Amniotic epithelial cell (primary cell): ENCODE measurements around the gene CTNNAL1.
"Not testable (repeated sequence)": the region's sequence is repeated elsewhere in the genome, so short reads cannot be mapped to it uniquely, and the experiment has no call there.

Source experiments
- DNase-seq: peaks from one replicate; pipeline ENCODE4 v3.0.0-alpha.2; 2010; ENCODE audit warnings: low read depth

Gene CTNNAL1

GRCh38 chr9:108928386-108928785 is 84.9 kb downstream of the CTNNAL1 start:
- DNase-seq: no peak

GRCh38 chr9:108924466-108924865 is 88.8 kb downstream of the CTNNAL1 start:
- no peak for DNase-seq

- no peak for DNase-seq
Measured at GRCh38 chr9:108921200-108921599, 92.1 kb downstream of the CTNNAL1 start.

DNA sequence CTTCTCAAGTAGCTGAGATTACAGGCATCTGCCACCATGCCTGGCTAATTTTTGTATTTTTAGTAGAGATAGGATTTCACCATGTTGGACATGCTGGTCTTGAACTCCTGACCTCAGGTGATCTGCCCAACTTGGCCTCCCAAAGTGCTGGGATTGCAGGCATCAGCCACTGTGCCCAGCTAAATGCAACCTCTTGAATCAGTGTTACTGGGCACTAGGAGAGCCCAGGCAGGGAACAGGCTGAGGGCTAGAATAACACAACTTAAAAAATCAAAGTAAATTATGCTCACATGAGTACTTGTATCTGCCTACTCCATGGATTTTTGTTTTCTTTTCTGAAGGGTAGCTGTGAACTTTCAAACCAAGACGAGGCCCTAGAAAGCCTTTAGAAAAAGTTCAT is 92.9 kb downstream of the CTNNAL1 start:
- not testable (repeated sequence) for DNase-seq

- DNase-seq: no peak
Measured at GRCh38 chr9:108919517-108919916, 93.8 kb downstream of the CTNNAL1 start.

DNA sequence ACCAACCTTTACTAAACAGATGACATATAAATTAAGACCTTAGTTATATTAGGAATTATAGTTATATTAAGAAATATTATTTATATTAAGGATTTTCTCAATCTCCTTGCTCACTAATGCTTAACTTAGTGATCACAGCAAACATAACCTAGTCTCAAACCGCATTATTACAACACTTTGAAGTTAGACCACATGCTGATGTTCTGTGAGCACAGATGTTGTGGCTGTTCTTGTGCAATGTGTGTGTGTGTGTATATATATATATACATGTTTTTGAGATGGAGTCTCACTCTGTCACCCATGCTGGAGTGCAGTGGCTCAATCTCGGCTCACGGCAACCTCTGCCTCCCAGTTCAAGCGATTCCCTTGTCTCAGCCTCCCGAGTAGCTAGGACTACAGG is 99.9 kb downstream of the CTNNAL1 start:
- peak; percentile 71 for DNase-seq

GRCh38 chr9:108911820-108912219 is 101.5 kb downstream of the CTNNAL1 start:
- no peak for DNase-seq

DNA sequence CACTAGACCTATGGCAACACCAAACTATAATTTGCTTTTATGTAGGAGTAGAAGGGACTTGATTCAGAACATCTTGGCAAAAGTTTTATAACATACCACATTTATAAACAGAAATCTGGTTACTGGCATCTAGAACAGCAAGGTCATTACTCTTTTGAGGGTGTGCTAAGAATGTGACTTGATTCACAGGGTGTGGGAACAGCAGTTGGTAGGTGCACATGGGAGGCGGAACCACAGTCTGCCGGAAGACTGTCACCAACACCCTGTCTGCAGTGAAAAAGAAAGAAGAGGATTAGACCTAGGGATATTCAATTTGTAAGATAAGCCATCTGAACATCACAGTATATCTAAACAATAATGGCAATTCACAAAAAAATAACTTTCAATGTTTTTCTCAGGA is 102.4 kb downstream of the CTNNAL1 start:
- no peak for DNase-seq

- no peak for DNase-seq
Measured at GRCh38 chr9:108910402-108910801, 102.9 kb downstream of the CTNNAL1 start.

- no peak for DNase-seq
Measured at GRCh38 chr9:108905494-108905893, 107.8 kb downstream of the CTNNAL1 start.

DNA sequence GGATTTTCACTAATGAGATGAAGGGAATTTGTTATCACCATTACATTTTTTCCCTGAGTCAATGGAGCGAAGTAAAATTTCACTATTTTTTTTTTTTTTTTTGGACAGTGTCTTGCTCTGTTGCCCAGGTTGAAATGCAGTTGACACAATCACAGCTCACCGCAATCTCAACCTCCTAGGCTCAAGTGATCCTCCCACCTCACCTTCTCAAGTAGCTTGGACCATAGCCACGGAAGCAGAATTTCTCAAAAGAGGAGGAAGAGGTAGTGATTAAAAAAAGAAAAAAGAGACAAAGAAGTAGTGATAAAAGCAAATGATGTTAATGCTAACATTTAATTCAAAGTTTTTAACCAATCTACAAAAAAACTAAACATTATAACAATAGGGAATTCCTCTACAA is 109.1 kb downstream of the CTNNAL1 start:
- DNase-seq: no peak

DNA sequence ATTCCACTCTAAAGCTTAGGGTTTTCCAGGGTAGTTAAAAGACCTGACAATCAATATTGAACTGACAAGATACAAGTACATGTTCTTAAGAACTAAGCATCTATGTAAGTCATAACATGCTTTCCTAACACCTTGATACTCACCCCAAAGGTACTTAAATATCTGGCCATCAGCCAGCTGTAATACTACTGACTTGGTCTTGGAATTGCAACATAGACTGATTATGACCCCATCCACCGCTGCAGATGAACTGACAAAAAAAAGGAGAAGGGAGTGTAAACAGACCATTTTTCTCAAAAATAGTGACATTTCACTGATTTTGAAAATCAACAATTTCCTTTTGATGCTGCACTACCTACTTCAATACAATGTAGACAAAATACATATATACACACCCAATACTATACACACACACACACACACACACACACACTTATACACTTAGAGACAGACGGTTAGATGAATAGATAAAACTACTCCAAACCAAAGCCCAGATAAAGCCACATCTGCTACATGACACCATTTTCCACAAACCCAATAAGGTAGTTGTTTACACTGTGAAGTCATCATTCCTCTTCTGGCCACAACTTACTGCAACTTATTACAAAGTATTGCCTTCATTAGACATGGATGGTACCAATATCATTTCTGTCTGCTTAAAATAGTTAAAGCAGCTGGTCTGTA is 109.7 kb downstream of the CTNNAL1 start:
- DNase-seq: peak; percentile 7

- no peak for DNase-seq
Measured at GRCh38 chr9:108900176-108900575, 113.1 kb downstream of the CTNNAL1 start.

GRCh38 chr9:108899023-108899695 is 114.1 kb downstream of the CTNNAL1 start:
- DNase-seq: not testable (repeated sequence)

DNA sequence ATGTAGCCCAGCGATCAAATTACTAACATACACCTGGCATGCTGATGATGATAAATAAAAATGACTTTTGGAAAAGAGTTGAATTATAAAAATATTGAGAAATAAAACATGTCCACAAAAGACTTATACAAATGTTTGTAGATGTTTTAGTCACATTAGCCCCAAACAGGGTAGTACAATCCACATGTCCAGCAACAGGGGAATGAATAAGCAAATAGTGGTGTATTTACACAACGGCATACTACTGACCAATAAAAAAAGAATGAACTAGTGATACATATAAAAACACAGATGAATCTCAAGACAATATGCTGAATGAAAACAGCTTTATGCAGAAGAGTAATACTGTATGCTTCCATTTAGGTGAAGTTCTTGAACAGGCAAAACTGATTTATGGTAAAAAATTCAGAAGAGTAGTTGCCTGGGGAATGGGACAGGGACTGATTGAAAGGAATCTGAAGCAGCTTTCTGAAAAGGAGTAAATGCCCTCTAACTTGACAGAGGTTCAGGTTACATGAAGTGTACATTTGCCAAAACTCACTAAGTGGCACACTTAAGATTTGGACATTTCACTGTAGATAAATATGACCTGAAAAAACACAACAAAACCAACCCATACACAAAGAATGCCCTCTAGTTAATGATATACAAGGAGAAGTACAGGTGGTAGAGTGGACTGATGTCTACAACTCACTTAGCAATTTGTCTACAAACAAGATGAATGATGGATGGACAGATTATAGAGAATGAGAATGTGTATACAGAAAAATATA is 115.8 kb downstream of the CTNNAL1 start:
- no peak for DNase-seq

- DNase-seq: no peak
Measured at GRCh38 chr9:108894225-108894997, 118.9 kb downstream of the CTNNAL1 start.
